GM10847 (cell line): ENCODE results near the gene USB1.

Experiments
- POLR2A ChIP-seq: IDR thresholded peaks from 2 replicates; pipeline ENCODE4 v1.6.1; 2011; ENCODE audit not compliant: insufficient read length; ENCODE audit errors: extremely low read depth

Gene USB1

DNA sequence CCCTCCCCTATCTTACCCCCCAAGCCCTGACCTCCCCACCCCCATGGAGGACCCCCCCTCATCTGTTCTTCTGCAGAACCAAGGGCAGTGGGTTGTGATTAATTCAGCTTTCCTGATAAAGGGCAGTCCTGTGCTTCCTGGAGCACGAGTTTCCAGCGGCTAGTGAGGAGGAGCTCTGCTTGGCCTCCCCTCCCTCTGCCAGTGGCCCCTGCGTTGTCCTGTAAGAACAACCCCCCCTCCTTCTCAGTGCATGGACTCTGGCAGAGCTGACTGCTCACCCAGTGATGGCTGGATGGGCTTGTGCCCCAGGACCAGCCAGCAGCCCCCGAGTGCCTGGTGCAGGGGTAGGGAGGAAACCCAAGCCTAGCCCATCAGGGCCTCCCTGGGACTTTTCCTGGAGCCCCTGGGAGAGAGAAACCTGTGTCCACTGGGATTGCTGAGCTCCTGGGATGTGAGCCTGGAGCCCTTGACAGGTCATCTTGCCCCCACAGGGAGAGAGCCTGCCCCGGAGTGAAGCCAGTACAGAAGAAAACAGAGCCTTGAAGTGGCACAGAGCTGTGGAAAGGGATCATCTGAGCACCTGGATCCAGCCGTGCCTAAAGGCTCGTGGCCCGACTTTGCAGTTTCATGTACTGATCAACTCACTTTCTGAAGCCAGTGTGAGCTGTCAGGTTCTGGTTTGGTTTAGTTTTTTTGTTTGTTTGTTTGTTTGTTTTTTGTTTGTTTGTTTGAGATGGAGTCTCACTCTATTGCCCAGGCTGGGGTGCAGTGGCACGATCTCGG, 50.8 kb downstream of the USB1 start:
- no peak for TF ChIP-seq POLR2A

GRCh38 chr16:58053682-58054005, 52.4 kb downstream of the USB1 start:
- no peak for TF ChIP-seq POLR2A

- TF ChIP-seq POLR2A: no peak
Measured at GRCh38 chr16:58054289-58054688, 53.1 kb downstream of the USB1 start.

DNA sequence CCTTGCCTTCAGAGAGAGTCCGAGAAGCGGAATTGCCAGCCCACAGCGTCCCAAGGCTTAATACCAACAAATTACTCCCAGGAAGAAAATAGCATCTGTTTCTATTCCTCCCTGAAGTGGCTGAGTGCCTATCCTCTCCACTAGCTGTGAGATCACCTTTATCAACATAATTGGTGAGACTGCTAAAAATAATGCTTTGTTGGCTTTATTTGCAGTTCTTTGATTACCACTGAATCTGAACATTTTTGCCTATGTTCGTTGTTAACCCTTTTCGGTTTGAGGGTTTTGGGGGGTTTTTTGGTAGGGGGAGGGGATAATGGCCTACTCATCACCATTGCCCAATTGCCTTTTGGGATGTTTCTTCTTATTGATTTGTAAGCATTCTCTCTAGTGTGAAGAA, 55.4 kb downstream of the USB1 start:
- TF ChIP-seq POLR2A: no peak

- TF ChIP-seq POLR2A: no peak
Measured at GRCh38 chr16:58057121-58057520, 55.9 kb downstream of the USB1 start.

DNA sequence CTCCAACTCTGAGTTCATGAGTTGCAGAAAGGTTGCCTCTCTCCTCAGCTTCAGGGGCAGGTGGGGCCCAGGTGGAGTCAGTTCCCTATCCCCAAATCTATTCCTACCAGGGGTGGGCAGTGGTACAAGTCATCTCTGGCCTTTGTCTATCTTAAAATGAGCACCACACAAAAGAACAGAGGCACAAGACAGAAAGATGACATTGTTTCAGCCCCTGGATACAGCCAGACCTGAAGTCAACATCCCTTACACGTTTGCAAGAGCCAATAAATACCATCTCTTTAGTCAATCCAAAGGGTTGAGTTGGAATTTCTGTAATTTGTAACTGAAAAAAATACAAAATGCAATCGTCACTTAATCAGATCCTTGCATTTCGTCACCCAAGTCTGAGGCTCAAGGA, 56.6 kb downstream of the USB1 start:
- TF ChIP-seq POLR2A: no peak

DNA sequence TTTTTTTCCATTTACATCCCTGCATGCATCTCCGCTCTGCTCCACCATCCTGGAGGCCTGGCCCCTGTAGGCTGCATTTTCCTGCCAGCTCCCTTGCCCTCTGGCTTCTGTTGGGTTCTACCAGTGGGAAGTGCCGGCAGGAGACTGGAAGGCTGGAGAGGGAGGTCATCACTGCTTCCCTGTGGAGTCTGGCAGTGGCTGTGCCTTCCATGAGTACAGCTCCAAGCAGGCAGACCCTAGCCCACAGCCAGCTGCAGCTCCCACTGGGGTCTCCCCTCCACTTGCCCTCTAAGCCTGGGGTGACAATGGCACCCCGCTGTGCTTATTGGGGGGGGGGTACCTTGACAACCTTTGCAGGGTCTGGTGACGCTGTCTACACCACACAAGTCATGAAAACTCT, 61.6 kb downstream of the USB1 start:
- no peak for TF ChIP-seq POLR2A

DNA sequence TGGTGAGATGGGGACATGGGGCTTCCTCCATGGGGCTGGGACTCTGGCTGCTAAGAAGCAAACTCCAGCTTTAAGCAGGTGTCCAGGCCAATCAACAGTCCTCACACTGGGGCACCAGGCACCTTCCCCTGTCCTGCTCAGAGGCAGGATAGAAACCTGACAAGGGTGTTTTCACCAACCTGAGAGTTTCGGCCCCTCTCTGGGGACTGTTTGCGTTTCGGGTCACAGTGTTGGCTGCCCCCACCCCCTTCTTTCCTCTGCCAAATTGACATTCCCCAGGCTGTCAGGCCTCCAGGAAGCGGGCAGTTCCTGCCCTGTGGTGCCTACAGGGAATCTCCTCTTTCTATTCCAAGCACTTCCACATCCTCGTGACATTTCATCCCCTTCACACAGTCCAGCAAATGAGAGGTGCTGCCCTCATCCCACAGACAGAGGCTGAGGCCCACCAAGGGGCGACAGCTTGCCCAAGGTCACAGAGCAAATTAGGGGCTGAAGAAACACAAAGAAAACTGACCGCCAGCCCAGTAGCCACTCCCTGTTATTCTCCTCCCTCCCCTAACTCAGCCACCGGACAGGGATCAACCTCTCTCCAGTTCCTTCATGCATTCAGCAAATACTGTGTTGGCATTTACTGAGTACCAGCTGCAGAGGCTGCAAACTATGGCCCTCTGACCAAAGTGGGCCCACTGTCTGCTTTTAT, 62.3 kb downstream of the USB1 start:
- TF ChIP-seq POLR2A: no peak

DNA sequence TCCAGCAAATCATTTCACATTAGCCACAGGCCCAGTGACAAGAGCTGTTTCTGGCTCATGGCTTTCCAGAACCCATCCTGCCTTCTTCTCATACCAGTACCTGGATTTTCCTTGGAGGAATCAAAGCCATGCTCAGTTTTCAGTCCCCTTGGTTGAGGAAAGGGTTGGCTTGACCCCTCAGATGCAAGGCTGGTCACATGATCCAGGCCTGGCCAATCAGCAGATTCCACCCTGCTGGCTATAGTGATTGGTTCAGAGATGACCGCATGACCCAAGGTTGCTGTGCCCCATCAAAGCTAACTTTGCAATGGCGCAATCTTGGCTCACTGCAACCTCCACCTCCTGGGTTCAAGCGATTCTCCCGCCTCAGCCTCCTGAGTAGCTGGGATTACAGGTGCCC, 69.4 kb downstream of the USB1 start:
- TF ChIP-seq POLR2A: no peak
